ENCODE data around the gene TMEM87B.

Gene TMEM87B

GRCh38 chr2:112050316-112050715 lies 4.8 kb upstream of the TMEM87B start:
- Histone ChIP-seq H4K8ac (ENCODE audit: low read length) (no peak overlapping the region), H3K4me1 (ENCODE audit: control insufficient read depth, insufficient read depth, low read depth, low read length) (peaks cover 2% of the 10 kb centered on the region), H3K4me2 (ENCODE audit: low read length, poor library complexity, severe bottlenecking) (no peak overlapping the region), H3K9me3 (ENCODE audit: control insufficient read depth, low read length) (peaks cover 7% of the 10 kb centered on the region), H2BK12ac (ENCODE audit: low read length in 2 of 2) (no peak overlapping the region), H2BK15ac (ENCODE audit: low read depth, poor library complexity, severe bottlenecking) (no peak overlapping the region), H3K36me3 (ENCODE audit: control insufficient read depth in 1 of 2, insufficient read depth in 2 of 2, low read depth in 1 of 2, low read length in 2 of 2) (no peaks in the 10 kb centered on the region), H3K27me3 (ENCODE audit: control insufficient read depth in 1 of 2, insufficient read depth in 1 of 2, low read length in 2 of 2) (peaks cover 0 to 3% of the 10 kb centered on the region in 2 experiments), H3K14ac (ENCODE audit: low read length in 2 of 2) (no peak overlapping the region), H2BK5ac (ENCODE audit: low read depth, low read length, poor library complexity, severe bottlenecking) (no peak overlapping the region), H2AFZ (ENCODE audit: low read depth, low read length) (no peak overlapping the region), H2BK120ac (ENCODE audit: low read depth, low read length) (no peak overlapping the region), H3K4me3 (ENCODE audit: insufficient read depth in 1 of 2, low read depth in 1 of 2, low read length in 2 of 2) (no peak overlapping the region), H3K27ac (ENCODE audit: low read length, poor library complexity, severe bottlenecking) (no peak overlapping the region), H3K9ac (ENCODE audit: low read length) (no peak overlapping the region), H3K18ac (ENCODE audit: low read depth in 1 of 2, low read length in 2 of 2) (no peak overlapping the region), H3K79me1 (replicated peaks; ENCODE audit: low read length, poor library complexity, severe bottlenecking) (peaks cover 6% of the 10 kb centered on the region), H2AK5ac (ENCODE audit: low read length, severe bottlenecking) (no peak overlapping the region), H4K91ac (ENCODE audit: low read length) (no peak overlapping the region), H3K4ac (ENCODE audit: low read depth in 1 of 2, low read length in 2 of 2) (no peak overlapping the region), H3K23ac (ENCODE audit: low read length in 2 of 2) (no peak overlapping the region)
- no peak for DNase-seq
- WGBS: 89% methylated on average over 1 of the region's 1 CpG

DNA sequence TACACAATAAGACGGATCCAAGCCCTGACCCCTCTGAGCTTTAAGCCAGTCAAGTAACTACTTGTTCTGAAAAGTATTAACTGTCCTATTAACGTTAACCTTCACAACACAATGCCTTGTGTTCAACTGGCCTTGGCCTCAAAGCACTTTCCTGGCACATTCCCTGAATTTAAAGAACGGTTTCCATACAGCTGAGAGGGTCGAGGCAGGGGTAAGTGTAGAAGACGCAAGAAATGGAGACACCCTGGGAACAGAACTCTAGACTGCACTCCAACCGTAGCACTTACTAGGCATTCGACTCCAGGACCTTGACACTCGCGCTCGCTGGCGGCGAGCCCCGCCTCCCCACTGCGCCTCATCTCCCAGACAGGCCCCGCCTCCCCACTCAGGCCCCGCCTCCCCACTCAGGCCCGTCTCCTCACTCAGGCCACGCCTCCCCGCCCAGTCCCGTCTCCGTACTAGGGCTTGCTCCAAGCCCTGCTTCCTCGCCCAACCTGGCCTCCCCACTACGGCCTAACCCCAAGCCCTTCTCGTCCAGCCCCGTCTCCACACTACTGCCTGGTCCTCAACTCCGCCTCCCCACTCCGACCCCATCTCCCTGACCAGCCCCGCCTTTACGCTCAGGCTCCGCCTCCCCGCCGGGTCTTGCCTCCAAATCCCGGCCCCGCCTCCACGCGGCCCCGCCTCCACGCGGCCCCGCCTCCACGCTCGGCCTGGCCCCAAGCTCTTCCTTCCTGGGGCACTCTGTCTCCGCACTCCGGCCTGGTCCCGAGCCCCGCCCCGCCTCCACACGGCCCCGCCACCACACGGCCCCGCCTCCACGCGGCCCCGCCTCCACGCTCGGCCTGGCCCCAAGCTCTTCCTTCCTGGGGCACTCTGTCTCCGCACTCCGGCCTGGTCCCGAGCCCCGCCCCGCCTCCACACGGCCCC lies 887 bp upstream of the TMEM87B start:
- no peaks in the 10 kb centered on the region for H3K27me3 ChIP-seq (ENCODE audit: control insufficient read depth in 1 of 2, insufficient read depth in 1 of 2, low read length in 2 of 2)
- no peak overlapping the region for H2AFZ ChIP-seq (ENCODE audit: low read depth, low read length)
- H2BK5ac ChIP-seq (ENCODE audit: low read depth, low read length, poor library complexity, severe bottlenecking): peak overlapping the region; percentile 77
- H3K4ac ChIP-seq (ENCODE audit: low read depth in 1 of 2, low read length in 2 of 2): peak overlapping the region in 1 of 2 experiments; percentile 22
- H3K4me3 ChIP-seq (ENCODE audit: insufficient read depth in 1 of 2, low read depth in 1 of 2, low read length in 2 of 2): peak overlapping the region; percentile 74
- H3K27ac ChIP-seq (ENCODE audit: low read length, poor library complexity, severe bottlenecking): peak overlapping the region; percentile 98
- no peaks in the 10 kb centered on the region for H3K9me3 ChIP-seq (ENCODE audit: control insufficient read depth, low read length)
- peak overlapping the region in 1 of 2 experiments; percentile 46 for H3K23ac ChIP-seq (ENCODE audit: low read length in 2 of 2)
- 2% methylated on average over 57 of the region's 62 CpGs for WGBS
- peak overlapping the region; percentile 89 for H4K8ac ChIP-seq (ENCODE audit: low read length)
- peak overlapping the region; percentile 90 for H2BK15ac ChIP-seq (ENCODE audit: low read depth, poor library complexity, severe bottlenecking)
- DNase-seq: peak; percentile 98
- no peak overlapping the region for H2AK5ac ChIP-seq (ENCODE audit: low read length, severe bottlenecking)
- H3K9ac ChIP-seq (ENCODE audit: low read length): peak overlapping the region; percentile 70
- no peaks in the 10 kb centered on the region for H3K36me3 ChIP-seq (ENCODE audit: control insufficient read depth in 1 of 2, insufficient read depth in 2 of 2, low read depth in 1 of 2, low read length in 2 of 2)
- H3K18ac ChIP-seq (ENCODE audit: low read depth in 1 of 2, low read length in 2 of 2): peak overlapping the region; percentile 95 to 96
- peak overlapping the region; percentile 56 for H2BK120ac ChIP-seq (ENCODE audit: low read depth, low read length)
- peak overlapping the region; percentile 57 for H3K4me2 ChIP-seq (ENCODE audit: low read length, poor library complexity, severe bottlenecking)
- H3K79me1 ChIP-seq (replicated peaks; ENCODE audit: low read length, poor library complexity, severe bottlenecking): peaks cover 15% of the 10 kb centered on the region
- H3K4me1 ChIP-seq (ENCODE audit: control insufficient read depth, insufficient read depth, low read depth, low read length): peaks cover 5% of the 10 kb centered on the region
- peak overlapping the region in 1 of 2 experiments; percentile 79 for H2BK12ac ChIP-seq (ENCODE audit: low read length in 2 of 2)
- H4K91ac ChIP-seq (ENCODE audit: low read length): peak overlapping the region; percentile 97
- peak overlapping the region in 1 of 2 experiments; percentile 94 for H3K14ac ChIP-seq (ENCODE audit: low read length in 2 of 2)

GRCh38 chr2:112055730-112056625 lies 909 bp downstream of the TMEM87B start:
- Histone ChIP-seq H2AK5ac (ENCODE audit: low read length, severe bottlenecking) (peak overlapping the region; percentile 59), H3K9me3 (ENCODE audit: control insufficient read depth, low read length) (no peaks in the 10 kb centered on the region), H3K79me1 (replicated peaks; ENCODE audit: low read length, poor library complexity, severe bottlenecking) (peaks cover 20% of the 10 kb centered on the region), H3K4me2 (ENCODE audit: low read length, poor library complexity, severe bottlenecking) (peak overlapping the region; percentile 83), H3K4me1 (ENCODE audit: control insufficient read depth, insufficient read depth, low read depth, low read length) (peaks cover 5% of the 10 kb centered on the region), H2BK120ac (ENCODE audit: low read depth, low read length) (peak overlapping the region; percentile 99), H3K4me3 (ENCODE audit: insufficient read depth in 1 of 2, low read depth in 1 of 2, low read length in 2 of 2) (peak overlapping the region; percentile 91 to 92), H2AFZ (ENCODE audit: low read depth, low read length) (no peak overlapping the region), H2BK12ac (ENCODE audit: low read length in 2 of 2) (peak overlapping the region; percentile 82 to 95), H4K91ac (ENCODE audit: low read length) (peak overlapping the region; percentile 99), H3K9ac (ENCODE audit: low read length) (peak overlapping the region; percentile 94), H3K27ac (ENCODE audit: low read length, poor library complexity, severe bottlenecking) (peak overlapping the region; percentile 95), H2BK15ac (ENCODE audit: low read depth, poor library complexity, severe bottlenecking) (peak overlapping the region; percentile 87), H4K8ac (ENCODE audit: low read length) (peak overlapping the region; percentile 99), H3K4ac (ENCODE audit: low read depth in 1 of 2, low read length in 2 of 2) (peak overlapping the region; percentile 98 to 99), H3K14ac (ENCODE audit: low read length in 2 of 2) (peak overlapping the region; percentile 99), H3K36me3 (ENCODE audit: control insufficient read depth in 1 of 2, insufficient read depth in 2 of 2, low read depth in 1 of 2, low read length in 2 of 2) (peaks cover 5 to 11% of the 10 kb centered on the region in 2 experiments), H2BK5ac (ENCODE audit: low read depth, low read length, poor library complexity, severe bottlenecking) (peak overlapping the region; percentile 76), H3K18ac (ENCODE audit: low read depth in 1 of 2, low read length in 2 of 2) (peak overlapping the region; percentile 99 to 100), H3K27me3 (ENCODE audit: control insufficient read depth in 1 of 2, insufficient read depth in 1 of 2, low read length in 2 of 2) (no peaks in the 10 kb centered on the region), H3K23ac (ENCODE audit: low read length in 2 of 2) (peak overlapping the region; percentile 92 to 99)
- peak; percentile 99 for DNase-seq
- under 1% methylated on average over 38 of the region's 42 CpGs for WGBS
